H1 (cell line): ENCODE results near the gene DCAF8. TPM values are rescaled to one million over a fixed set of nuclear protein-coding genes. Genes with fewer than 3 reads are reported as not detected.

Source experiments
- CTCF ChIA-PET: fragments of 300-600 bp; sonication (Branson Sonifier 250); formaldehyde crosslinking; loops from one replicate; lab custom pipeline; 2021; ENCODE audit not compliant: partially characterized antibody; lab: Charles Lee
- POLR2A ChIA-PET: fragments of 300-600 bp; sonication (Branson Sonifier 250); formaldehyde crosslinking; loops from one replicate; lab custom pipeline; 2021; ENCODE audit warnings: inconsistent platforms; ENCODE audit not compliant: partially characterized antibody; lab: Charles Lee
- DNase-seq, 2 experiments: peaks; one replicate each; pipeline versions ENCODE4 v3.0.0 to v3.0.0-alpha.2; 2010 to 2022; ENCODE audit warnings: low spot score in 2 of 2, low read depth in 1 of 2, mixed read lengths in 1 of 2
- FAIRE-seq: peaks from 2 replicates; lab custom pipeline; 2011; peaks lifted over from hg19 to GRCh38; lab: Jason Lieb, UNC
- H2AFZ ChIP-seq: 2 replicates; pipeline ENCODE4 v1.8.1; 2012; ENCODE audit warnings: low read length, inconsistent platforms
- H2AK5ac ChIP-seq: 2 replicates; pipeline ENCODE4 v1.6.1; 2013; ENCODE audit warnings: low read depth, low read length
- H2BK120ac ChIP-seq: replicated peaks from 2 replicates; pipeline ENCODE3; 2013; ENCODE audit warnings: low read depth, low read length, inconsistent platforms
- H2BK12ac ChIP-seq: 2 replicates; pipeline ENCODE4 v1.6.1; 2013; ENCODE audit warnings: low read depth, low read length
- H2BK15ac ChIP-seq: 2 replicates; pipeline ENCODE4 v1.6.1; 2013; ENCODE audit warnings: low read length
- H2BK20ac ChIP-seq: 2 replicates; pipeline ENCODE4 v1.6.1; 2013; ENCODE audit warnings: low read length
- H2BK5ac ChIP-seq: 2 replicates; pipeline ENCODE4 v1.6.1; 2013; ENCODE audit warnings: low read depth, low read length
- H3K14ac ChIP-seq: 2 replicates; pipeline ENCODE4 v1.6.1; 2013; ENCODE audit warnings: inconsistent platforms; ENCODE audit not compliant: insufficient read length
- H3K18ac ChIP-seq: 2 replicates; pipeline ENCODE4 v1.6.1; 2013; ENCODE audit warnings: low read length; ENCODE audit errors: extremely low read depth
- H3K23ac ChIP-seq: 2 replicates; pipeline ENCODE4 v1.6.1; 2013; ENCODE audit warnings: inconsistent platforms; ENCODE audit not compliant: insufficient read length
- H3K23me2 ChIP-seq: 2 replicates; pipeline ENCODE4 v1.6.1; 2013; ENCODE audit warnings: low read depth, low read length
- H3K27ac ChIP-seq: 2 replicates; pipeline ENCODE4 v1.6.1; 2011; ENCODE audit warnings: low read depth, low read length, inconsistent platforms
- H3K27me3 ChIP-seq, 4 experiments: replicated peaks in 1 of 4; 1 replicate in 1 of 4; 2 replicates in 3 of 4; pipeline versions ENCODE4 v1.6.1 to v1.8.1; 2011 to 2013; ENCODE audit warnings: low read length in 3 of 4, mild to moderate bottlenecking in 3 of 4, inconsistent platforms in 2 of 4, mixed read lengths in 2 of 4, moderate library complexity in 1 of 4; ENCODE audit not compliant: control insufficient read depth in 3 of 4, insufficient read depth in 3 of 4; ENCODE audit errors: extremely low read depth in 1 of 4
- H3K36me3 ChIP-seq, 4 experiments: 2 replicates each; pipeline versions ENCODE4 v1.6.1 to v1.8.1; 2011 to 2013; ENCODE audit warnings: mild to moderate bottlenecking in 4 of 4, low read length in 3 of 4, moderate library complexity in 2 of 4, control low read depth in 1 of 4, inconsistent platforms in 1 of 4; ENCODE audit not compliant: insufficient read depth in 4 of 4, control insufficient read depth in 2 of 4
- H3K4ac ChIP-seq: replicated peaks from 2 replicates; pipeline ENCODE3; 2013; ENCODE audit warnings: low read length, low read depth, mixed read lengths, inconsistent platforms; ENCODE audit not compliant: insufficient read length
- H3K4me1 ChIP-seq, 4 experiments: replicated peaks in 1 of 4; 1 replicate in 1 of 4; 2 replicates in 3 of 4; pipeline versions ENCODE4 v1.6.1 to v1.8.1; 2011 to 2013; ENCODE audit warnings: low read length in 3 of 4, inconsistent platforms in 2 of 4, mixed read lengths in 1 of 4; ENCODE audit not compliant: insufficient read depth in 4 of 4, control insufficient read depth in 3 of 4
- H3K4me2 ChIP-seq, 2 experiments: 2 replicates each; pipeline versions ENCODE4 v1.6.1 to v1.8.1; 2011 to 2013; ENCODE audit warnings: low read depth in 2 of 2, low read length in 2 of 2, control low read depth in 1 of 2, inconsistent platforms in 1 of 2, mild to moderate bottlenecking in 1 of 2; ENCODE audit not compliant: insufficient read depth in 1 of 2
- H3K4me3 ChIP-seq, 4 experiments: fragments of 200-600, 300-600 bp in 1 of 4; sonication (generic), shearing (Covaris generic), sonication (Bioruptor Twin) in 1 of 4; 2 replicates each; pipeline versions ENCODE4 v1.5.1 to v1.8.1; 2011 to 2016; ENCODE audit warnings: low read length in 4 of 4, low read depth in 3 of 4, control low read depth in 2 of 4, inconsistent platforms in 2 of 4, mild to moderate bottlenecking in 2 of 4, mixed read lengths in 1 of 4, moderate library complexity in 1 of 4; ENCODE audit not compliant: insufficient read depth in 2 of 4; ENCODE audit errors: extremely low read depth in 1 of 4
- H3K56ac ChIP-seq: replicated peaks from 2 replicates; pipeline ENCODE3; 2013; ENCODE audit warnings: low read depth, mild to moderate bottlenecking, mixed read lengths, low read length, inconsistent platforms; ENCODE audit not compliant: insufficient read length
- H3K79me1 ChIP-seq: 2 replicates; pipeline ENCODE4 v1.6.1; 2013; ENCODE audit warnings: low read depth, low read length, control low read depth
- H3K79me2 ChIP-seq, 2 experiments: 2 replicates each; pipeline versions ENCODE4 v1.6.1 to v1.8.1; 2012 to 2013; ENCODE audit warnings: low read length in 2 of 2, mild to moderate bottlenecking in 2 of 2, inconsistent platforms in 1 of 2; ENCODE audit not compliant: insufficient read depth in 2 of 2, control insufficient read depth in 1 of 2
- H3K9ac ChIP-seq, 4 experiments: replicated peaks in 1 of 4; 1 replicate in 1 of 4; 2 replicates in 3 of 4; pipeline versions ENCODE4 v1.6.1 to v1.8.1; 2011 to 2013; ENCODE audit warnings: low read depth in 3 of 4, low read length in 3 of 4, control low read depth in 2 of 4, mild to moderate bottlenecking in 2 of 4, moderate library complexity in 2 of 4, inconsistent platforms in 1 of 4; ENCODE audit errors: extremely low read depth in 1 of 4
- H3K9me3 ChIP-seq, 2 experiments: 2 replicates each; pipeline versions ENCODE4 v1.6.1 to v1.8.1; 2012 to 2013; ENCODE audit warnings: mild to moderate bottlenecking in 2 of 2, moderate library complexity in 2 of 2, control low read depth in 1 of 2, inconsistent platforms in 1 of 2, low read depth in 1 of 2, low read length in 1 of 2, mixed read lengths in 1 of 2; ENCODE audit not compliant: insufficient read depth in 2 of 2
- H4K20me1 ChIP-seq, 2 experiments: replicated peaks in 1 of 2; 2 replicates each; pipeline versions ENCODE3 to v1.8.1; 2011 to 2013; ENCODE audit warnings: inconsistent platforms in 2 of 2, low read length in 2 of 2, mild to moderate bottlenecking in 1 of 2; ENCODE audit not compliant: insufficient read depth in 2 of 2, control insufficient read depth in 1 of 2
- H4K5ac ChIP-seq: 2 replicates; pipeline ENCODE4 v1.6.1; 2013; ENCODE audit warnings: low read length, low read depth, mixed read lengths, inconsistent platforms; ENCODE audit not compliant: insufficient read length
- H4K8ac ChIP-seq: 2 replicates; pipeline ENCODE4 v1.8.0; 2013; ENCODE audit warnings: mild to moderate bottlenecking, moderate library complexity, low read length, inconsistent platforms; ENCODE audit not compliant: insufficient read depth; ENCODE audit errors: extremely low read depth
- H4K91ac ChIP-seq: replicated peaks from 2 replicates; pipeline ENCODE3; 2013; ENCODE audit warnings: low read length, mixed read lengths, inconsistent platforms; ENCODE audit not compliant: insufficient read length
- CBX5 ChIP-seq: fragments of 300-800, 300-1000 bp; sonication (generic); IDR thresholded peaks from 2 replicates; pipeline ENCODE4 v1.7.1; 2016; ENCODE audit warnings: antibody characterized with exemption, low read length, low read depth
- CHD2 ChIP-seq: IDR thresholded peaks from 2 replicates; pipeline ENCODE4 v1.6.1; 2012; ENCODE audit warnings: low read length, improper control_type of control experiment
- CREB1 ChIP-seq: IDR thresholded peaks from 2 replicates; pipeline ENCODE4 v1.6.1; 2012; ENCODE audit warnings: inconsistent platforms
- FOSL1 ChIP-seq: IDR thresholded peaks from 2 replicates; pipeline ENCODE4 v1.6.1; 2011; ENCODE audit warnings: mild to moderate bottlenecking, low read depth, low read length, moderate library complexity; ENCODE audit not compliant: insufficient read depth
- GTF2F1 ChIP-seq: IDR thresholded peaks from 2 replicates; pipeline ENCODE4 v1.6.1; 2012; ENCODE audit warnings: low read depth, low read length, improper control_type of control experiment, borderline replicate concordance
- HDAC6 ChIP-seq: IDR thresholded peaks from one replicate; pipeline ENCODE4 v1.7.1; 2012; ENCODE audit warnings: low read depth, mild to moderate bottlenecking, inconsistent platforms, low read length, moderate library complexity
- JUND ChIP-seq: IDR thresholded peaks from 2 replicates; pipeline ENCODE4 v1.6.1; 2011; ENCODE audit warnings: mild to moderate bottlenecking, improper control_type of control experiment, low read length
- NANOG ChIP-seq: IDR thresholded peaks from 2 replicates; pipeline ENCODE4 v1.6.1; 2011; ENCODE audit warnings: low read length, low read depth, mild to moderate bottlenecking, inconsistent platforms; ENCODE audit not compliant: insufficient read depth, poor library complexity, severe bottlenecking
- RBBP5 ChIP-seq: IDR thresholded peaks from 2 replicates; pipeline ENCODE4 v1.7.1; 2012; ENCODE audit warnings: low read depth, mild to moderate bottlenecking, inconsistent platforms, low read length, moderate library complexity, borderline replicate concordance
- RFX5 ChIP-seq: IDR thresholded peaks from 2 replicates; pipeline ENCODE4 v1.6.1; 2011; ENCODE audit warnings: low read depth, low read length, improper control_type of control experiment, borderline replicate concordance
- SIN3A ChIP-seq, 2 experiments: IDR thresholded peaks in 1 of 2; conservative IDR thresholded peaks in 1 of 2; 2 replicates each; pipeline ENCODE4 v1.6.1; 2011 to 2012; ENCODE audit warnings: low read length in 2 of 2, improper control_type of control experiment in 1 of 2, low read depth in 1 of 2, mild to moderate bottlenecking in 1 of 2
- SP2 ChIP-seq: IDR thresholded peaks from 2 replicates; pipeline ENCODE4 v1.6.1; 2012; ENCODE audit warnings: mild to moderate bottlenecking, low read length, inconsistent platforms
- SP4 ChIP-seq: IDR thresholded peaks from 2 replicates; pipeline ENCODE4 v1.6.1; 2012; ENCODE audit warnings: low read length, inconsistent platforms
- SUZ12 ChIP-seq: fragments of 200-600 bp; sonication (generic); IDR thresholded peaks from 2 replicates; pipeline ENCODE4 v1.6.1; 2012; ENCODE audit warnings: mild to moderate bottlenecking, inconsistent platforms, low read length, moderate library complexity, mixed read lengths
- YY1 ChIP-seq: IDR thresholded peaks from 2 replicates; pipeline ENCODE4 v1.6.1; 2011; ENCODE audit warnings: low read depth, mild to moderate bottlenecking, low read length
- WGBS, 2 experiments: shearing (Covaris generic) in 1 of 2; methylation state at CpG; one replicate each; pipeline versions ENCODE4 v1.1.6 to v1.1.7; 2013 to 2015; ENCODE audit warnings: low lambda C conversion rate in 2 of 2, mixed read lengths in 2 of 2, inconsistent platforms in 1 of 2, low coverage in 1 of 2, missing lambda C conversion rate in 1 of 2; ENCODE audit not compliant: insufficient replicate concordance in 2 of 2, insufficient coverage in 1 of 2, insufficient read length in 1 of 2; ENCODE audit errors: extremely low coverage in 1 of 2, missing lambda C conversion rate in 1 of 2; 5-methylcytosine and 5-hydroxymethylcytosine counted together
- polyA plus RNA-seq, 7 experiments: library from polyadenylated mRNA; depleted of rRNA in 3 of 7; stranded (reverse) in 5 of 7; unstranded in 2 of 7; fragments of >200 nt in 5 of 7; fragments of 200-250 nt in 2 of 7; gene quantifications; 1 replicate in 5 of 7; 2 replicates in 1 of 7; 4 replicates in 1 of 7; pipeline versions ENCODE4 v1.2.1 to v1.2.3, GENCODE V29; 2011 to 2013; ENCODE audit warnings: missing spikeins in 2 of 7, mixed read lengths in 2 of 7
- total RNA-seq: library from RNA; stranded (reverse); fragmentation: NEBNext Ultra II Directional; extraction: Animal tissue kit (Norgen Biotek cat#: 25700); gene quantifications from 2 replicates; pipeline ENCODE4 v1.2.1, GENCODE V29; 2021

Gene DCAF8
- total and polyA plus RNA-seq, 2 of the 8 experiments (the other 6 are each of a cell fraction or from before 2014, with no cell fraction given): 68.2 to 110 TPM

- Histone ChIP-seq H3K4me2 (no peak overlapping the region), H4K5ac (no peak overlapping the region), H3K23me2 (no peaks in the 10 kb centered on the region), H2BK5ac (no peak overlapping the region), H2BK20ac (no peak overlapping the region), H2BK15ac (no peak overlapping the region), H4K91ac (no peak overlapping the region), H3K18ac (no peak overlapping the region), H3K79me2 (no peaks in the 10 kb centered on the region), H3K36me3 (peaks cover 31 to 85% (median 74%) of the 10 kb centered on the region in 4 experiments), H3K9ac (no peak overlapping the region), H2AFZ (no peak overlapping the region), H3K27me3 (no peaks in the 10 kb centered on the region), H2AK5ac (no peak overlapping the region), H2BK12ac (no peak overlapping the region), H3K27ac (no peak overlapping the region), H3K14ac (no peak overlapping the region), H3K4me1 (no peaks in the 10 kb centered on the region), H3K23ac (no peak overlapping the region), H3K79me1 (no peaks in the 10 kb centered on the region), H2BK120ac (no peak overlapping the region), H3K4me3 (no peak overlapping the region), H3K4ac (no peak overlapping the region), H4K8ac (no peak overlapping the region), H3K56ac (no peak overlapping the region), H4K20me1 (peaks cover 3 to 4% of the 10 kb centered on the region in 2 experiments), H3K9me3 (no peaks in the 10 kb centered on the region)
- no peak for FAIRE-seq
- DNase-seq: no peak
- 100% methylated on average over 2 of the region's 2 CpGs; no CpG with 5 or more reads in 1 of the 2 experiments for WGBS, 2 experiments
- POLR2A ChIA-PET: interaction anchor here (0.8 to 5.1 kb wide), 14 partner anchors 9 to 125 kb away, joined by 3 to 44 read pairs (median 4); partner anchors contain the start of genes ATP1A2 and DCAF8
- CTCF ChIA-PET: interaction anchor here (0.7 to 7.4 kb wide), 41 partner anchors 8 to 187 kb away, joined by 3 to 105 read pairs (median 7); partner anchors contain the start of genes CASQ1 and PEA15
- TF ChIP-seq SUZ12: no peak
- TF ChIP-seq YY1: no peak
- TF ChIP-seq CHD2: no peak
- no peak for TF ChIP-seq SP2
- TF ChIP-seq FOSL1: no peak
- no peak for TF ChIP-seq CBX5
- no peak for TF ChIP-seq HDAC6
- no peak for TF ChIP-seq CREB1
- no peak for TF ChIP-seq RBBP5
- TF ChIP-seq SIN3A (conservative IDR thresholded peaks at IDR 0.05 in 1 of 2, IDR thresholded peaks at IDR 0.05 in 1 of 2; ENCODE audit: low read depth in 1 of 2, low read length in 2 of 2): no peak
- no peak for TF ChIP-seq JUND
- no peak for TF ChIP-seq GTF2F1
- TF ChIP-seq RFX5: no peak
- TF ChIP-seq SP4: no peak
- TF ChIP-seq NANOG: no peak
Measured at GRCh38 chr1:160220301-160220700, 42.0 kb downstream of the DCAF8 start.
